Lung (tissue), 12 donors: ENCODE results near the gene CD8B. TPM values are rescaled to one million over a fixed set of nuclear protein-coding genes. Genes with fewer than 3 reads are reported as not detected.
A peak's percentile ranks its signal among the peaks of the same experiment; 100 is the strongest.

Experiments
- ATAC-seq: fragments of 200-7000 bp; cut with Tn5 transposase; one replicate; pipeline ENCODE4 v1.9.1; 2020; ENCODE audit warnings: moderate number of reproducible peaks; ENCODE audit not compliant: insufficient read depth, low FRiP score
- DNase-seq, 3 donors: peaks; one replicate each; pipeline ENCODE4 v3.0.0-alpha.2; 2013 to 2017
- H3K27ac ChIP-seq, 2 donors: one replicate each; pipeline ENCODE4 v1.5.1; 2013; ENCODE audit warnings: mild to moderate bottlenecking in 2 of 2, moderate library complexity in 2 of 2, control low read depth in 1 of 2, inconsistent platforms in 1 of 2, low read depth in 1 of 2, low read length in 1 of 2
- H3K27me3 ChIP-seq, 3 donors: one replicate each; pipeline ENCODE4 v1.5.1; 2013; ENCODE audit warnings: low read length in 2 of 3; ENCODE audit not compliant: control insufficient read depth in 3 of 3, insufficient read depth in 3 of 3
- H3K36me3 ChIP-seq, 4 donors: one replicate each; pipeline ENCODE4 v1.5.1; 2013; ENCODE audit warnings: low read length in 4 of 4, mild to moderate bottlenecking in 1 of 4, moderate library complexity in 1 of 4; ENCODE audit not compliant: control insufficient read depth in 4 of 4, insufficient read depth in 4 of 4
- H3K4me1 ChIP-seq, 5 donors: one replicate each; pipeline ENCODE4 v1.5.1; 2013; ENCODE audit warnings: low read length in 5 of 5, mild to moderate bottlenecking in 2 of 5, moderate library complexity in 1 of 5; ENCODE audit not compliant: control insufficient read depth in 5 of 5, insufficient read depth in 5 of 5
- H3K4me3 ChIP-seq: one replicate; pipeline ENCODE4 v1.5.1; 2013; ENCODE audit warnings: mild to moderate bottlenecking, control low read depth, moderate library complexity
- H3K9ac ChIP-seq, 2 donors: one replicate each; pipeline ENCODE4 v1.5.1; 2013; ENCODE audit warnings: low read length in 2 of 2, control low read depth in 1 of 2; ENCODE audit not compliant: insufficient read depth in 1 of 2
- H3K9me3 ChIP-seq, 4 donors: one replicate each; pipeline ENCODE4 v1.5.1; 2013; ENCODE audit warnings: low read length in 3 of 4, mild to moderate bottlenecking in 1 of 4, moderate library complexity in 1 of 4; ENCODE audit not compliant: control insufficient read depth in 4 of 4, insufficient read depth in 3 of 4
- CTCF ChIP-seq: IDR thresholded peaks from 2 replicates; pipeline ENCODE4 v1.5.1; 2012; ENCODE audit warnings: mild to moderate bottlenecking; ENCODE audit errors: control extremely low read depth, extremely low read depth
- WGBS, 2 donors: extraction: QIAGEN DNeasy Blood & Tissue Kit; methylation state at CpG; one replicate each; pipeline ENCODE4 v1.1.7; 2013; 5-methylcytosine and 5-hydroxymethylcytosine counted together
- polyA plus RNA-seq, 2 donors: library from polyadenylated mRNA; stranded (reverse); fragments of 200-250 nt; gene quantifications; one replicate each; pipeline ENCODE4 v1.2.1, GENCODE V29; 2013
- total RNA-seq, 2 donors: library from RNA; depleted of rRNA in 1 of 2; stranded (reverse); fragments of >200 nt in 1 of 2; gene quantifications; one replicate each; pipeline ENCODE4 v1.2.1, GENCODE V29; 2014 to 2021
- donor health status: control.
- donor health status: control.
- donor health status: Bipolar disorder and iron deficiency.
- donor health status: healthy.
- donor health status: DM: yes; HTN: yes; CAD: no.

The CD8B gene
- total and polyA plus RNA-seq, 4 donors, result 0.28 to 2.1 (median 1.1) TPM

- H3K4me3 ChIP-seq, result no peak overlapping the region
- H3K36me3 ChIP-seq, result no peaks in the 10 kb centered on the region
- peaks cover 0 to 5% (median 0%) of the 10 kb centered on the region in 4 donors for H3K9me3 ChIP-seq
- peaks cover 6 to 22% (median 12%) of the 10 kb centered on the region in 5 donors for H3K4me1 ChIP-seq
- no peak overlapping the region for H3K9ac ChIP-seq
- no peak for TF ChIP-seq CTCF
- H3K27me3 ChIP-seq, result peaks cover 0 to 23% (median 6%) of the 10 kb centered on the region in 3 donors
- no peak overlapping the region for H3K27ac ChIP-seq
- ATAC-seq (no peak), DNase-seq (no peak)
- 71 to 82% methylated on average over 8 of the region's 8 CpGs for WGBS, 2 donors
These were observed 77.9 kb downstream of the CD8B start for GRCh38 chr2:86783615-86784339.

- DNase-seq (peak; percentile 25 to 67 (median 46)), ATAC-seq (no peak)
- peaks cover 0 to 5% (median 0%) of the 10 kb centered on the region in 4 donors for H3K9me3 ChIP-seq
- H3K27me3 ChIP-seq, result peaks cover 0 to 15% (median 3%) of the 10 kb centered on the region in 3 donors
- peaks cover 0 to 12% (median 12%) of the 10 kb centered on the region in 5 donors for H3K4me1 ChIP-seq
- WGBS, 2 donors, result 74 to 91% methylated on average over 7 of the region's 7 CpGs
- H3K27ac ChIP-seq, result no peak overlapping the region
- no peak for TF ChIP-seq CTCF
- H3K9ac ChIP-seq, result no peak overlapping the region
- H3K36me3 ChIP-seq, result no peaks in the 10 kb centered on the region
- H3K4me3 ChIP-seq, result no peak overlapping the region
These were observed 78.9 kb downstream of the CD8B start for GRCh38 chr2:86782748-86783147.

DNA sequence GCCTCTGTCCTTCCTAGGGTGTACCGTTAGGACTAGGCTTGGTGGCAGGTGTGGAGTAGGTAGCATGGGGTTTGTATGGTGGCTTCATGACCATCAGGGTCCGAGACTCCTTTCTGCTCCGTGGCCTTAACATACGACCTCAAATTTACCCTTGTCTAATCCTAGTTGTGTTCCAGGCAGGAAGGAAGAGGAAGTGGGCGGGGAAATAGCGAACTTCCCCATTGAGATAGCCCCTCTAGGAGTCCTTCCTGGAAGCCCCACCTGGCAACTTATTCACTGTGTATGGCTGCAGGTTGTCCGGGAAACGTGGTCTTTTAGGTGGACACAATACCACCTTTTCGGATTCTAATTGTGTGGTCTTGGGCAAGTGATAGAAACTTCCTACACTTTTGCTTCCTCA, 80.3 kb downstream of the CD8B start:
- Histone ChIP-seq H3K4me3 (no peak overlapping the region), H3K27me3 (peaks cover 0 to 7% (median 3%) of the 10 kb centered on the region in 3 donors), H3K27ac (no peak overlapping the region), H3K36me3 (peaks cover 0 to 3% (median under 1%) of the 10 kb centered on the region in 4 donors), H3K9me3 (peaks cover 0 to 5% (median 0%) of the 10 kb centered on the region in 4 donors), H3K4me1 (peaks cover 0 to 12% (median 9%) of the 10 kb centered on the region in 5 donors), H3K9ac (no peak overlapping the region)
- no peak for TF ChIP-seq CTCF
- DNase-seq (no peak), ATAC-seq (no peak)
- 61 to 68% methylated on average over 9 of the region's 9 CpGs for WGBS, 2 donors
